CD4-positive, alpha-beta T cell treated with Interleukin-17A for 4 hours (primary cell): ENCODE results near the gene YKT6.
A peak's percentile ranks its signal among the peaks of the same experiment; 100 is the strongest.
"Not testable (repeated sequence)": the region's sequence is repeated elsewhere in the genome, so short reads cannot be mapped to it uniquely, and the experiment has no call there.

Experiments used
- DNase-seq: peaks from one replicate; pipeline ENCODE4 v3.0.0-alpha.2; 2020; ENCODE audit warnings: mixed read lengths

Gene YKT6

GRCh38 chr7:44194562-44195145, 6.1 kb upstream of the YKT6 start:
- no peak for DNase-seq

GRCh38 chr7:44195889-44196288, 4.9 kb upstream of the YKT6 start:
- DNase-seq: no peak

- DNase-seq: peak; percentile 29
These were observed 4.3 kb upstream of the YKT6 start for GRCh38 chr7:44196450-44196872.

DNA sequence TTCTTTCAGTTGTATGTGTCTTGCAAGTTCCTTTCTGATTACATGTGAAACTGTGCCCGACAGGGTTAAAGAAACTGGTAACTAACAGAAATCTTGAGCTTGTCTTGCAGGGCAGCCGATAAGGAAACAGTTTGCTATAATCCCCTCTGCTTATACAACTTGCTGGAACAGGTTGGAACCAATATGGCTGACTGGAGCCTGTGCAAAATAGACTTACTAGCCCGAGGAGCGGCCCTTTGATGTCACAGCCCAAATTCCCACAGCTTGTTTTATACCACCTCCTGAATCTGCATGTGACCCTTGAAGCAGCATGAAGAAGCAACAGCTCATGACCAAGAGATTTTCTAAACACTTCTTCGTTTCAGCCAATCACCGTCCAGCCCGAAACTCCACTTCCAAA, 3.3 kb upstream of the YKT6 start:
- no peak for DNase-seq

DNA sequence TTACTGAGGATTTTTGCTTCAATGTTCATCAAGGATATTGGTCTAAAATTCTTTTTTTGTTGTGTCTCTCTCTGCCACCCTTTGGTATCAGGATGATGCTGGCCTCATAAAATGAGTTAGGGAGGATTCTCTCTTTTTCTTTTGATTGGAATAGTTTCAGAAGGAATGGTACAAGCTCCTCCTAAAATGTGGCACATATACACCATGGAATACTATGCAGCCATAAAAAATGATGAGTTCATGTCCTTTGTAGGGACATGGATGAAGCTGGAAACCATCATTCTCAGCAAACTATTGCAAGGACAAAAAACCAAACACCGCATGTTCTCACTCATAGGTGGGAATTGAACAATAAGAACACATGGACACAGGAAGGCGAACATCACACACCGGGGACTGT, 615 bp upstream of the YKT6 start:
- not testable (repeated sequence) for DNase-seq

GRCh38 chr7:44201813-44202212, 1.0 kb downstream of the YKT6 start:
- DNase-seq: no peak

- no peak for DNase-seq
These were observed 5.2 kb downstream of the YKT6 start for GRCh38 chr7:44206008-44206407.

DNA sequence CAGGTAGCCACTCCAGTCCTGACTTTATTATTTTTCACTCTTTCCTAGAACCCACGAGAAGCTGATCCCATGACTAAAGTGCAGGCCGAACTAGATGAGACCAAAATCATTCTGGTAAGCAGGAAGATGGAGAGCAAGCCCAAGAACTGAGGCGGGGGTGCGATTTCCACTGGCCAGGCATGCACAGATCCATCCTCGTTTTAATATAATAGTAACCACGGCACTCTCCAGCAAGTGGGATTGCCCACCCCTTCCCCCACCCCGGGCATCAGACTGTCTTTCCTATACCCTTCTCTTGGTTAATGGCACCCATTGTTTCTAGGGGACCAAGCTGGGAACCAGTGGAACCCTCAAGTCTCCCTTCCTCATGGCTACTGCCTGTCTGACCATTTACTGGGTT, 7.3 kb downstream of the YKT6 start:
- DNase-seq: no peak

- no peak for DNase-seq
These were observed 9.3 kb downstream of the YKT6 start for GRCh38 chr7:44210107-44210506.

DNA sequence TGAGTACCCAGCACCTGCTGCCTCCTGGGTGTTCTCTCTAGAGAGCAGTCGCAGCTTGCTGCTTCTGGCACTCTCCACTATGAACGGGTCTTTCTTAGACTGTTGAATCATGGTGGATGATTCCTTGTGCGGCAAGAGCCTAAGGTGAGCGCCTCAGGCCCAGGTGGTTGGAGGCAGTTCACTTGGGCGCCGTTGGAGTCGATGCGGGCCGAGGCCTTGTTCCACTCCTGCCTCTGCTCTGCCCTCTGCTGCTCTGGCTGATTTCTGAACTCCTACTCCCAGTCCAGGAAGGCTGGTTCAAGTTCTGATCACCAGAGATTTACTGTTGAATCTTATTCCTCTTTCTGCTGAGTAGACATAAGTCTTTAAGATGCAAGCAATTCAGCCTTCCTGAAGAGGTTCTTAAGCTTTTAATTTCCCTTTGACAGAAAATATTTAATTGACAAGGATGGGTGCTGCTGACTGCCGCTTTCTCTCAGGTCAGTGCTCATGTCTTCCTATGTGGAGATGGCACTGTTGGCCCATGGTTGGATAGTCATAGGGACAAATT, 10.4 kb downstream of the YKT6 start:
- no peak for DNase-seq

GRCh38 chr7:44212018-44212417, 11.2 kb downstream of the YKT6 start:
- no peak for DNase-seq

GRCh38 chr7:44212581-44213184, 11.9 kb downstream of the YKT6 start:
- DNase-seq: no peak

- DNase-seq: no peak
These were observed 12.6 kb downstream of the YKT6 start for GRCh38 chr7:44213206-44213876.

- no peak for DNase-seq
These were observed 13.2 kb downstream of the YKT6 start for GRCh38 chr7:44213877-44214388.

DNA sequence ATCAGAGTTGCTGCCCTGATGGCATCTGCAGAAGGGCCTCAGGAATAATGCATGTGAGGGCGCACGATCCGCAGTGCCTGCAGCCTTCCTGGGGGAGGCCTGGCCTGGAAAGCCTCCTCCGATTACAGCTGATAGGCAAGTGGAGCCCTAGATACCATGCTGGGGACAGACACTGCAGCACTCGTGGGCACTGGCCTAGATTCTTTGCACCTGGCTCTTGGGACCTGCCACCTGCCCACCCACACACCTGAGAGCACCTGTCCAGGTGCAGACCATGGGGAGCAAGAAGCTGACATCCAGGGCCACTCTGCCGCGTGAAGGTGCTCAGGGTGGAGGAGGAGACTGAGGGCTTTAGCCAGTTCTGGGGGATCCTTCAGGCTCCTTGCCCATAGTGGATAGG, 14.8 kb downstream of the YKT6 start:
- DNase-seq: no peak

GRCh38 chr7:44216019-44216418, 15.2 kb downstream of the YKT6 start:
- no peak for DNase-seq

DNA sequence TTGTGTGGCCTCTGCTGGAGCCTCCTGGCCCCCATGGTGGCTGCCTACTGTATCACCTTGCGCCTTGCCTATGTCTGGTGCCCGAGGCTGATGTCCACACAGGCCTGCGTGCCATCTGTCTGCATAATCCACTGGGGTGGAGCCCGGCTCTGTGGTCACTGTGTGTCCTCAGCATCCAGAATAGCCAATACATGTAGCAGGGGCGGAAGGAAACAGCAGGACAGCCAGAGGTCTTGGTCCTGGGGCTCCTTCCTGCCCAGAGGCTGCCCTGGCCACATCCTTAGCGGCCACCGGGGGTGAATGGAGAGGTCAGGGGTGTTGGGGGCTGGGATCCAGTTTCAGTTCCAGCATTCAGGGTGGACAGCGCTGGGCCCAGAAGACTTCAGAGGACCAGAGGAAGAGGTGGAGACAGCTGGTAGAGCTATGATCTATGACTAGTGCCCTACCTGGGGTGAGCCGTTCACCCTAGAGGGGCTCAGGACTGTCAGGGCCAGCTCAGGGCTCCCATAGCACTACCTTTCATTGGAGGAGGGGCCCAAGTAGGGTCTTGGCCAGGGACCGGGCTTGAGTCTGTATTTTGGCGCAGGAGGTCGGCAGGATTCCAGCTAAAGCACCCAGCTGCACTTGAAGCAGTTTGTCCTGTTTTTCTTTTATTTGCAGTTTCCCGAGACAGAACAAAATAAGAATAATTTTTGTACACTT, 15.9 kb downstream of the YKT6 start:
- no peak for DNase-seq

GRCh38 chr7:44217223-44217714, 16.5 kb downstream of the YKT6 start:
- DNase-seq: no peak

DNA sequence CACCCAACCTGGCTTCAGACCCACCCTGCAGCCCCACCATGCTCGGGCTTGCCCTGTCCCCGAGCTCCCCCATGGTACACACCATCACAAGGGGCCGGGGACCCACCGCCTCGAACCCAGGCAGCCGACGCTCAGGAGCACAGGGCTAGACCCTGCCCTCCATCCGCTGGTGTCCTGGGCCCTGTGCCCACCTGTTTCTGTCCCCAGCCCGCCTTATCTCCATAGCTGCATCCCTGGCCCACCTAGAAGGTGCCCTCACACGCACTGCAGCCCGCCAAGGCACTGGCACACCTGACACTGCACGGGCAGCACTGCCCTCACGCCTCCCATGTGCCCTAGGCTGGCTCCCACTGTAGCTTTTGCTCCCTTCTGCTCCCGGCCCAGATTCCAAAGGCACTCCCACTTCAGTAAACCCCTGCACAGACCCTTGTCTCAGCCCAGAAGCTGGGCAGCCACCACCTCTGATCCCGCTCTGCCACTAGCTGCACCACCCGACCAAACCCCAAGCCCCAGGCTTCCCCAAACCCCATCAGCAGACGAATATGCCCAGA, 17.1 kb downstream of the YKT6 start:
- DNase-seq: no peak

DNA sequence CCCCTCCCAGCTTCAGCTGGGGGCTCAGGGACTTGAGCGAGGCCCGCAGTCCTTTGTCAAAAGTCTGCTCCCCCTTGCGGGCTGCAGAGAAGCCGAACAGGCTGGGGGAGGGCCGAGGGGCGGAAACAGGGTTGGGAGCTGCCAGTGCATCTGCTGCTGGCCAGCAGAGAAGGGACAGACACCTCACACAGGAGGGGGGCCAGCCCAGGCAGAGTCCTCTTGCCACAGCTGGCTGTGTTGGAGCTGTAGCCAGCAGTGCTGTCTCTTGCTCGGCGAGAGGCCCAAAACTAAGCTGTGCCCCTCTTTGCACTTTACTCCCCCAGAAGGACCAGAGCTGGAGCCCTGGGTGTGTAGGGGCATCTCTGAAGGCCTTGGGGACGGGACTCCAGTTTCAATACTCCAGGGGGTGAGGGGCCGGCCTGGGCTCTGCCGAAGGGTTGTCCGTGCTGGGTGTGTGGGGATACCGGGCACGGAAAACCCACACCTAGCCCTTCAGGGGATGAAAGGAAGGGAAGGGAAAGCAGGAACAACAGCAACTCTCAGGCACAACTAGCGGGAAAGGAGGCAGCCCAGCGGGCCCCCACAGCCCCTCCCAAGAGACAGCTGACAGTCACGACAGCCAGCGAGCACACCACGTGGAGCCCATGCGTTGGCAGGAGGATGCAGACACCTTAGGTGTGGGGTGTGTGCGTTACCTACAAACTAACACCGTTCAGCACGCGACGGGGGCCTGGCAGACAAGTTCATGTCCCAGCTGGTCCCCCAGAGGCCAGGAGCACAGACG, 17.8 kb downstream of the YKT6 start:
- DNase-seq: no peak

DNA sequence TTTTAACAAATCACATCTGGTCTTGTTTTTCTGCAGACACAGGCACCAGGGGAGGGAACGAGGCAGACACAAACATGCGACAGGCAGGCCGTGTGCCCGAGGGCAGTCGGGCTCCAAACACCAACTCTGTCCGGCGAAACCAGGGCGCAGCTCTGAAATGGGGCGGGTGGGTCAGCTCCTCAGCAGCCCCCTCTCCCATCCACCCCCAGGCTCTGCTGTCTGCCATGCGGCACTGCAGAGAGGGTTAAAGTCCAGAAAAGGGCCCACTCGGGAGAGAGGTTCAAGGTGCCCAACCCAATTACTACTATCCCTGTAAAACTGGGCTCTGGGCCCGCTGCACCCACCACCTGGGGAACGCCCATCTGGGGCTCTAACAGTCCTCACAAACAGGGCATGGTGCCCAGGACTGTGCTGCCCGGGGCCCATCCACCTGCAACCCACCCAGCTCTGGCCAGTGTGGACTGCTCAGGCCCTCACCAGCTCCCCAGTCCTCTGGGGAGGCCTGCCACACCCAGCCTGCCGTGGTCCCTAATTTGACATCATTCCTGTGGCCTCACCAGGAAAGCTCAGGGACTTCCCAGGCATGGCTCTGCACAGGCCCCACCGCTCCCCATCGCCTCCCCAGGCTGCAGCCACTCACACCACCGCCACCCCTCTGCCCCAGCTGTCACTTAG, 18.7 kb downstream of the YKT6 start:
- no peak for DNase-seq

DNA sequence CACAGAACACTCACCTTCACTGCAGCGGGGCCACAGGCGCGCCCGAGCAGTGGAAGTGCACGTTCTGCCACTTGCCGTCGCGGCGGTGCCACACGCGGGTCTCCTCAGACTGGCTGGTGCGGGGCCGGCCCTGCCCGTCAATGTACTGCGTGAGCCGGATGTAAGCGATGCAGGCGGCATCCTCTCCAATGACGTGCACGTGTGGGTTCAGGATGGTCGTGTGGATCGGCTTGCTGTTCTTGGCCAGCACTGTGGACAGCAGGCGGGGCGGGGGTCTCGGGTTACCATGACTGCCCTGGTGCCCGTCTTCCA, 19.2 kb downstream of the YKT6 start:
- DNase-seq: no peak
